ENCODE results near the gene ZNF316. TPM values are rescaled to one million over a fixed set of nuclear protein-coding genes. Genes with fewer than 3 reads are reported as not detected.

The ZNF316 gene
- total and polyA plus RNA-seq, 2 experiments from 2014 or later, result 1.1 to 14.3 TPM

- no peak for DNase-seq
- no peaks in the 10 kb centered on the region for H3F3A ChIP-seq (ENCODE audit: insufficient read depth)
- in situ Hi-C loops (cut with MboI), result no loop called here
- no peaks in the 10 kb centered on the region for H3K9me3 ChIP-seq (ENCODE audit: low read depth)
- TF ChIP-seq EZH2phosphoT487 (IDR thresholded peaks at IDR 0.05; ENCODE audit: insufficient read depth, low read depth) (no peak), EZH2 (IDR thresholded peaks at IDR 0.05; ENCODE audit: insufficient read depth, poor library complexity, severe bottlenecking) (no peak)
- no peak overlapping the region for H2AFZ ChIP-seq
- H3K36me3 ChIP-seq (ENCODE audit: low read depth), result peaks cover 4% of the 10 kb centered on the region; the same call in 1 of the 2 replicates
- H3K4me3 ChIP-seq, result no peak overlapping the region
- no peaks in the 10 kb centered on the region for H3K4me1 ChIP-seq (ENCODE audit: insufficient read depth)
- H3K4me2 ChIP-seq (ENCODE audit: unreplicated experiment), result no peak overlapping the region
- no peaks in the 10 kb centered on the region for H3K9me2 ChIP-seq (ENCODE audit: insufficient read depth)
- H3K27me3 ChIP-seq (replicated peaks; ENCODE audit: insufficient read depth), result no peaks in the 10 kb centered on the region
- H3K27ac ChIP-seq, result no peak overlapping the region
- H3K9ac ChIP-seq, result no peak overlapping the region
- no peaks in the 10 kb centered on the region for H4K20me1 ChIP-seq (ENCODE audit: insufficient read depth)
- no peaks in the 10 kb centered on the region for H3K79me2 ChIP-seq (ENCODE audit: insufficient read depth)
- WGBS, 2 experiments (ENCODE audit: low coverage in 1 of 2, low lambda C conversion rate in 2 of 2, missing lambda C conversion rate in 2 of 2), result 88 to 90% methylated on average over 17 to 35 of the region's 36 CpGs
These were observed 30.1 kb upstream of the ZNF316 start for GRCh38 chr7:6606866-6607583.

- Histone ChIP-seq H3K9me2 (ENCODE audit: insufficient read depth) (no peaks in the 10 kb centered on the region), H3K79me2 (ENCODE audit: insufficient read depth) (no peaks in the 10 kb centered on the region), H4K20me1 (ENCODE audit: insufficient read depth) (no peaks in the 10 kb centered on the region), H3K36me3 (ENCODE audit: low read depth) (no peaks in the 10 kb centered on the region), H3K9ac (no peak overlapping the region), H2AFZ (no peak overlapping the region), H3F3A (ENCODE audit: insufficient read depth) (no peaks in the 10 kb centered on the region), H3K27me3 (replicated peaks; ENCODE audit: insufficient read depth) (no peaks in the 10 kb centered on the region), H3K4me3 (no peak overlapping the region), H3K27ac (no peak overlapping the region), H3K9me3 (ENCODE audit: low read depth) (no peaks in the 10 kb centered on the region), H3K4me2 (ENCODE audit: unreplicated experiment) (no peak overlapping the region), H3K4me1 (ENCODE audit: insufficient read depth) (no peaks in the 10 kb centered on the region)
- WGBS, 2 experiments (ENCODE audit: low coverage in 1 of 2, low lambda C conversion rate in 2 of 2, missing lambda C conversion rate in 2 of 2), result 93 to 94% methylated on average over 23 to 38 of the region's 38 CpGs
- in situ Hi-C loops (cut with MboI), result no loop called here
- TF ChIP-seq EZH2 (IDR thresholded peaks at IDR 0.05; ENCODE audit: insufficient read depth, poor library complexity, severe bottlenecking), result no peak
- TF ChIP-seq EZH2phosphoT487 (IDR thresholded peaks at IDR 0.05; ENCODE audit: insufficient read depth, low read depth), result no peak
- DNase-seq, result no peak
These were observed 29.5 kb upstream of the ZNF316 start for GRCh38 chr7:6607651-6608051.

- WGBS, 2 experiments (ENCODE audit: low coverage in 1 of 2, low lambda C conversion rate in 2 of 2, missing lambda C conversion rate in 2 of 2), result 92 to 93% methylated on average over 21 to 27 of the region's 27 CpGs
- Histone ChIP-seq H3K9me2 (ENCODE audit: insufficient read depth) (no peaks in the 10 kb centered on the region), H3K79me2 (ENCODE audit: insufficient read depth) (no peaks in the 10 kb centered on the region), H2AFZ (no peak overlapping the region), H3K27ac (no peak overlapping the region), H3K27me3 (replicated peaks; ENCODE audit: insufficient read depth) (no peaks in the 10 kb centered on the region), H4K20me1 (ENCODE audit: insufficient read depth) (no peaks in the 10 kb centered on the region), H3K36me3 (ENCODE audit: low read depth) (no peaks in the 10 kb centered on the region), H3K9me3 (ENCODE audit: low read depth) (no peaks in the 10 kb centered on the region), H3K4me1 (ENCODE audit: insufficient read depth) (no peaks in the 10 kb centered on the region), H3F3A (ENCODE audit: insufficient read depth) (no peaks in the 10 kb centered on the region), H3K4me2 (ENCODE audit: unreplicated experiment) (no peak overlapping the region), H3K4me3 (no peak overlapping the region), H3K9ac (no peak overlapping the region)
- in situ Hi-C loops (cut with MboI), result no loop called here
- no peak for DNase-seq
- no peak for TF ChIP-seq EZH2 (IDR thresholded peaks at IDR 0.05; ENCODE audit: insufficient read depth, poor library complexity, severe bottlenecking)
- no peak for TF ChIP-seq EZH2phosphoT487 (IDR thresholded peaks at IDR 0.05; ENCODE audit: insufficient read depth, low read depth)
These were observed 29.0 kb upstream of the ZNF316 start for GRCh38 chr7:6608081-6608480.

GRCh38 chr7:6608794-6609193 lies 28.3 kb upstream of the ZNF316 start:
- Histone ChIP-seq H2AFZ (no peak overlapping the region), H3K79me2 (ENCODE audit: insufficient read depth) (no peaks in the 10 kb centered on the region), H3K9me2 (ENCODE audit: insufficient read depth) (no peaks in the 10 kb centered on the region), H3K4me2 (ENCODE audit: unreplicated experiment) (no peak overlapping the region), H3F3A (ENCODE audit: insufficient read depth) (no peaks in the 10 kb centered on the region), H3K9me3 (ENCODE audit: low read depth) (no peaks in the 10 kb centered on the region), H3K27me3 (replicated peaks; ENCODE audit: insufficient read depth) (peaks cover 5% of the 10 kb centered on the region; the same call in 1 of the 2 replicates), H3K4me1 (ENCODE audit: insufficient read depth) (no peaks in the 10 kb centered on the region), H3K36me3 (ENCODE audit: low read depth) (no peaks in the 10 kb centered on the region), H4K20me1 (ENCODE audit: insufficient read depth) (no peaks in the 10 kb centered on the region), H3K27ac (no peak overlapping the region), H3K4me3 (no peak overlapping the region), H3K9ac (no peak overlapping the region)
- no peak for DNase-seq
- in situ Hi-C loops (cut with MboI), result no loop called here
- TF ChIP-seq EZH2phosphoT487 (IDR thresholded peaks at IDR 0.05; ENCODE audit: insufficient read depth, low read depth) (no peak), EZH2 (IDR thresholded peaks at IDR 0.05; ENCODE audit: insufficient read depth, poor library complexity, severe bottlenecking) (no peak)
- 93 to 97% methylated on average over 12 of the region's 12 CpGs for WGBS, 2 experiments (ENCODE audit: low coverage in 1 of 2, low lambda C conversion rate in 2 of 2, missing lambda C conversion rate in 2 of 2)
